Measurements from ENCODE around the gene ZNF667.

ZNF667 gene

GRCh38 chr19:56405062-56405461 is 72.1 kb downstream of the ZNF667 start:
- Histone ChIP-seq H3K4me3 (peak overlapping the region; percentile 93), H3K27ac (no peak overlapping the region)
- no peak for DNase-seq (ENCODE audit: low spot score)
- TF ChIP-seq CTCF (IDR thresholded peaks at IDR 0.05) = no peak

GRCh38 chr19:56404705-56405056 is 72.5 kb downstream of the ZNF667 start:
- TF ChIP-seq CTCF (IDR thresholded peaks at IDR 0.05) = no peak
- Histone ChIP-seq H3K4me3 (peak overlapping the region; percentile 93), H3K27ac (peak overlapping the region in 1 of 2 donors; percentile 99)
- DNase-seq (ENCODE audit: low spot score) = no peak

DNA sequence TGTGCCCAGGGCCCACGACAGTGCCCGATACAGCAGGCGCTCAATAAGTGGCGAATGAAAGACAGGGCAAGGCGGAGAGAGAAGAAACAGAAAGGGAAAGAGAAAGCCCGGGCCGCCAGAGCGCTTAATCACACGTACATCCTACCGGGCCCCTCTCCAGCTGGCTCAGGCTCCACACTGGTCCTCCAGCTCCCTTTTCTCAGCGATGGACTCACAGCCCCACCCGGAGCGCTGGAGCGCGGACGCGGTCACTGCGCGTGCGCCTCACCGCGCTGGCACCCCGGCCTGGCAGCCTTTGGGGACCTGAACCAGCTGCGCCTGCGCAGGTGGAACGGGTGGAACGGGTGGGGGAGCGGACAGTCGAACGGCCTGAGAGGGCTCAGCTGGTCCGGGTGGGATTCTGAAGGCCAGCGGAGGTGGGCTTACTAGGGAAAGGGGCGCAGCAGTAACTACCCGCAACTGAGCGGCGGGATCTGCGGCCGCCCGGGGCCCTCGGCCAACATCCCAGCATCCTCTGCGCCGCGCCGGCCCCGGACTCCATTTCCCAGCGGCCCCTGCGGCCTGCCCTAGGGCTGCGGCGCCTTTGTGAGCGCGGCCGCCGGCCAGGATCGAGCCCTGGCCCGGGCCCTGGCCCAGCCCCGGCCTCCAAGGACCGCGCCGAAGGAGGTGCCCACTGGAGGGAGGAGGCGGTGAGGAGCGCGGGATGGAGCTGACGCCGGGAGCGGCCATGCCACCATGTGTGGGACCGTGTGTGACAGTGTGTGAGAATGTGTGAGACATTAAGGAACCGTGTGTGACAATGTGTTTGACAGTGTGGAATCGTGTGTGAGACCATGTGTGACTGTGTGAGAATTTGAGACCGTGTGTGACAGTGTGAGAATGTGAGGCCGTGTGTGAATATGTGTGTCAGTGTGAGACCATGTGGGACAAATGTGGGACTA is 73.1 kb downstream of the ZNF667 start, which contains the start of gene ZNF583:
Gene ZNF583 (plus strand): TSS at position 569 of the 941 bp plus-strand sequence. CDS start 2,783 bp downstream, outside the sequence.
- peak within 1 kb of the TSS; percentile 97 to 99 for H3K27ac ChIP-seq
- no peak for TF ChIP-seq CTCF (IDR thresholded peaks at IDR 0.05)

GRCh38 chr19:56403261-56403660 is 73.9 kb downstream of the ZNF667 start:
- no peak for DNase-seq (ENCODE audit: low spot score)
- no peak for TF ChIP-seq CTCF (IDR thresholded peaks at IDR 0.05)
- Histone ChIP-seq H3K27ac (peak overlapping the region; percentile 97 to 99), H3K4me3 (peak overlapping the region; percentile 93)

More for the DNA sequence above, 73.1 kb downstream of the ZNF667 start, which contains the start of gene ZNF583:
- peak within 1 kb of the TSS; percentile 93 for H3K4me3 ChIP-seq
- peak; percentile 97 for DNase-seq (ENCODE audit: low spot score)

DNA sequence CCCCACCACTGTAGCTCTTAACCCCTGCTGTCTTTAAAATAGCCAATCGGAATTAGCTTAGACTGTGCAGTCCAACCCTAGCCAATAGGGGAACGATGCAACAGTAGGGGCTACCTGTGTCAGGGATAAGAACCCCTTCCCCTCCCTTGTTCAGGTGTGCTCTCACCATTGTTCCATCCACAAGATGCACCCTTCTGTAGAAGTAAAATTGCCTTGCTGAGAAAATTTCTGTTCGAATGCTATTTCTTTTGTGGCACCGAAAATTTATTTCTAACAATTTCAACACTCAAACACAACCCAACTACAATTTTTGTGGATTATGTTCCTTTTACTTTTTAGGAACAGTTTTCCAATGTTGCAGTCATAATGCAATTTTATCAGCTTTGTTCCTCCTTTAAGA is 76.7 kb downstream of the ZNF667 start:
- TF ChIP-seq CTCF (IDR thresholded peaks at IDR 0.05) = no peak
- Histone ChIP-seq H3K27ac (no peak overlapping the region), H3K4me3 (no peak overlapping the region)
- no peak for DNase-seq (ENCODE audit: low spot score)

DNA sequence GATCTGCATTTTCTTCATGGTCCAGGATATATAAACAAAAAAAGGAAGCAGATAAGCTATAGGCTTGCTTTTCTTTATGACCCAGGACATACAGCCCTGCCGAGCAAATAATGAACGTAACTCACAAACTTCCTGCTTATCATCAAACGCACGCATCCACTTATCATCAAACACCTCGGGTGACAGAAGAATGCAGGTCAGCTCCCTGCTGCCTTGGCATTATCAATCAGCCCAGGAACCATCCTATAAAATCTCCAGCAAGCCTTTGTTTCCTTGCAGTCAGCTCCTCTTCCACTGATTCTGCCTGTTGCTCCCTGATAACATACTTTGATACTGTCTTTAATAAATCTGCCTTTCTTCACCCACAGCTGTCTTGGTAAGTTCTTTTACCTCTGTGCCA is 78.3 kb downstream of the ZNF667 start:
- no peak for DNase-seq (ENCODE audit: low spot score)

More for the DNA sequence above, 78.3 kb downstream of the ZNF667 start:
- H3K27ac ChIP-seq = no peak overlapping the region
- no peak for TF ChIP-seq CTCF (IDR thresholded peaks at IDR 0.05)
- H3K4me3 ChIP-seq = no peak overlapping the region

Measured in coronary artery (tissue), 2 donors.